ENCODE measurements around the gene NATD1. TPM values are rescaled to one million over a fixed set of nuclear protein-coding genes. Genes with fewer than 3 reads are reported as not detected.
"Not testable (repeated sequence)": the region's sequence is repeated elsewhere in the genome, so short reads cannot be mapped to it uniquely, and the experiment has no call there.

Gene NATD1
- total RNA-seq, 1 donor from 2014 or later: 19.5 TPM

- ATAC-seq (no peak), DNase-seq (no peak)
- peaks cover 25% of the 10 kb centered on the region for H3K4me1 ChIP-seq
- intact Hi-C loops (cut with DNase I): no loop called here
- H3K9me3 ChIP-seq: no peaks in the 10 kb centered on the region
- TF ChIP-seq, protein P1, sequence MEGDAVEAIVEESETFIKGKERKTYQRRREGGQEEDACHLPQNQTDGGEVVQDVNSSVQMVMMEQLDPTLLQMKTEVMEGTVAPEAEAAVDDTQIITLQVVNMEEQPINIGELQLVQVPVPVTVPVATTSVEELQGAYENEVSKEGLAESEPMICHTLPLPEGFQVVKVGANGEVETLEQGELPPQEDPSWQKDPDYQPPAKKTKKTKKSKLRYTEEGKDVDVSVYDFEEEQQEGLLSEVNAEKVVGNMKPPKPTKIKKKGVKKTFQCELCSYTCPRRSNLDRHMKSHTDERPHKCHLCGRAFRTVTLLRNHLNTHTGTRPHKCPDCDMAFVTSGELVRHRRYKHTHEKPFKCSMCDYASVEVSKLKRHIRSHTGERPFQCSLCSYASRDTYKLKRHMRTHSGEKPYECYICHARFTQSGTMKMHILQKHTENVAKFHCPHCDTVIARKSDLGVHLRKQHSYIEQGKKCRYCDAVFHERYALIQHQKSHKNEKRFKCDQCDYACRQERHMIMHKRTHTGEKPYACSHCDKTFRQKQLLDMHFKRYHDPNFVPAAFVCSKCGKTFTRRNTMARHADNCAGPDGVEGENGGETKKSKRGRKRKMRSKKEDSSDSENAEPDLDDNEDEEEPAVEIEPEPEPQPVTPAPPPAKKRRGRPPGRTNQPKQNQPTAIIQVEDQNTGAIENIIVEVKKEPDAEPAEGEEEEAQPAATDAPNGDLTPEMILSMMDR (IDR thresholded peaks at IDR 0.05): no peak
- no peak overlapping the region for H3K4me3 ChIP-seq
- no peak overlapping the region for H3K27ac ChIP-seq
- H3K27me3 ChIP-seq: no peaks in the 10 kb centered on the region
- peaks cover 21% of the 10 kb centered on the region for H3K36me3 ChIP-seq
These were observed 54.8 kb downstream of the NATD1 start for GRCh38 chr17:21198411-21198810.

GRCh38 chr17:21196126-21196525 lies 57.1 kb downstream of the NATD1 start:
- TF ChIP-seq, protein P1 (IDR thresholded peaks at IDR 0.05): no peak
- peaks cover 21% of the 10 kb centered on the region for H3K36me3 ChIP-seq
- no peak overlapping the region for H3K4me3 ChIP-seq
- intact Hi-C loops (cut with DNase I): no loop called here
- H3K27ac ChIP-seq: no peak overlapping the region
- ATAC-seq (no peak), DNase-seq (no peak)
- no peaks in the 10 kb centered on the region for H3K9me3 ChIP-seq
- H3K4me1 ChIP-seq: peaks cover 30% of the 10 kb centered on the region
- H3K27me3 ChIP-seq: no peaks in the 10 kb centered on the region

- Histone ChIP-seq H3K36me3 (peaks cover 21% of the 10 kb centered on the region), H3K9me3 (no peaks in the 10 kb centered on the region), H3K27me3 (no peaks in the 10 kb centered on the region), H3K4me3 (no peak overlapping the region), H3K27ac (no peak overlapping the region), H3K4me1 (peaks cover 20% of the 10 kb centered on the region)
- intact Hi-C loops (cut with DNase I): no loop called here
- no peak for DNase-seq
- TF ChIP-seq, protein P1 (IDR thresholded peaks at IDR 0.05): no peak
- no peak for ATAC-seq
These were observed 58.5 kb downstream of the NATD1 start for GRCh38 chr17:21194703-21195102.

DNA sequence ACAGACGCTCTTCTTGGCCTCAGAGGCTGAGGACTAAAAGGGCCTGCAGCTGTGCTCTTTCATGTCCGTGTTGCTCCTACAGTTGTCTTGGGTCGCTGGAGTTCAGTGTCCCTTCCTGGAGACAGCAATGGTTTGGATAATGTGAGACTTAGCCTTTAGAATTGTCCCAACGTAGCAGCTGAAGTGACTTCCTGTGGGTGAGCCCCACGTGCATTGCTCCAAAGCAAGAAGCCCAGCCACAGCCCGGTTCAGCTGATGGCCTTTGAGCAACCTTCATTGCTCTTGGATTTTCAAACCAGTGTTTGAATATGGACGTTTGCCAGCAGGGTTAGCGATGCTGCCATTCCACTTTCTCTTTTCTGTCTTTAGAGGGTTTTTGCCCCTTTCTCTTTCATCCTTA lies 59.0 kb downstream of the NATD1 start:
- peaks cover 17% of the 10 kb centered on the region for H3K4me1 ChIP-seq
- H3K36me3 ChIP-seq: peaks cover 21% of the 10 kb centered on the region
- H3K27ac ChIP-seq: peak overlapping the region; percentile 6
- no peaks in the 10 kb centered on the region for H3K27me3 ChIP-seq
- no peak for DNase-seq
- intact Hi-C loops (cut with DNase I): no loop called here
- ATAC-seq: no peak
- TF ChIP-seq, protein P1 (IDR thresholded peaks at IDR 0.05): no peak
- H3K9me3 ChIP-seq: no peaks in the 10 kb centered on the region
- no peak overlapping the region for H3K4me3 ChIP-seq

DNA sequence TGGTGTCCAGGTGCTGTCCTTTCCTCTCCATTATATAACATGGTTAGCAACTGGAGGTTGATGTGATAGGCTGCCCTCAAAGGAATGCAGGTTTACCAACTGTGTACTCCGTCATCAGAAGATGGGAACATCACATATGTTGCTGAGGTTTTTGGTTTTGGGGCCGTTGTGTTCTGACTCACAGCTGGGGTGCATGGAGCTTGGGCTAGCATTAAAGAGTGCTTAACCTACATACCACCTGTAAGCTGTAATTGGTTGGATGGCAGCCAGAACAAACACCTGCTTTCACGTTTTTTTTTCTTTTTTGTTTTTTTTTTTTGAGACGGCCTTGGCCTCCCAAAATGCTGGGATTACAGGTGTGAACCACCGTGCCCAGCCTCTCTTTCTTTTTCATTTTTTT lies 60.2 kb downstream of the NATD1 start:
- intact Hi-C loops (cut with DNase I): no loop called here
- Histone ChIP-seq H3K36me3 (peaks cover 26% of the 10 kb centered on the region), H3K9me3 (no peaks in the 10 kb centered on the region), H3K27me3 (no peaks in the 10 kb centered on the region), H3K4me1 (peaks cover 17% of the 10 kb centered on the region), H3K27ac (no peak overlapping the region), H3K4me3 (no peak overlapping the region)
- DNase-seq (no peak), ATAC-seq (no peak)
- TF ChIP-seq, protein P1 (IDR thresholded peaks at IDR 0.05): no peak

GRCh38 chr17:21192414-21192813 lies 60.8 kb downstream of the NATD1 start:
- H3K27me3 ChIP-seq; intact Hi-C loops (cut with DNase I); H3K4me3 ChIP-seq; DNase-seq; ATAC-seq; H3K9me3 ChIP-seq; H3K27ac ChIP-seq: not testable (repeated sequence)
- peaks cover 17% of the 10 kb centered on the region for H3K4me1 ChIP-seq
- peaks cover 20% of the 10 kb centered on the region for H3K36me3 ChIP-seq
